Measurements from ENCODE around the gene UBE2J2.

GRCh38 chr1:1233567-1233892 lies 40.1 kb downstream of the UBE2J2 start:
- no peak for TF ChIP-seq POLR2A (IDR thresholded peaks at IDR 0.05)
- no peak for TF ChIP-seq POLR2AphosphoS5 (IDR thresholded peaks at IDR 0.05; ENCODE audit: insufficient read depth in 1 of 2, low read depth in 1 of 2)
